Uterus (tissue), 4 donors: ENCODE data around the gene TRABD2B. TPM values are rescaled to one million over a fixed set of nuclear protein-coding genes. Genes with fewer than 3 reads are reported as not detected.

Experiments used
- DNase-seq, 2 donors: peaks; one replicate each; pipeline ENCODE4 v3.0.0-alpha.2; 2019 to 2020
- H3K27ac ChIP-seq, 2 donors: fragments of 200-600 bp; sonication (generic); 1 replicate in 1 of 2; 2 replicates in 1 of 2; pipeline ENCODE4 v1.5.1; 2016 to 2018
- H3K27me3 ChIP-seq, 2 donors: fragments of 200-600 bp; sonication (generic); one replicate each; pipeline ENCODE4 v1.5.1; 2018 to 2019; ENCODE audit warnings: control low read depth in 1 of 2
- H3K36me3 ChIP-seq, 2 donors: fragments of 200-600 bp; sonication (generic); one replicate each; pipeline ENCODE4 v1.5.1; 2019; ENCODE audit warnings: control low read depth in 1 of 2
- H3K4me1 ChIP-seq, 2 donors: fragments of 200-600 bp; sonication (generic); one replicate each; pipeline ENCODE4 v1.5.1; 2018 to 2019; ENCODE audit warnings: control low read depth in 1 of 2
- H3K4me3 ChIP-seq, 2 donors: fragments of 200-600 bp; sonication (generic); 1 replicate in 1 of 2; 2 replicates in 1 of 2; pipeline ENCODE4 v1.5.1; 2018 to 2019; ENCODE audit warnings: mild to moderate bottlenecking in 1 of 2
- H3K9me3 ChIP-seq, 2 donors: fragments of 200-600 bp; sonication (generic); one replicate each; pipeline ENCODE4 v1.5.1; 2019; ENCODE audit warnings: control low read depth in 1 of 2
- POLR2A ChIP-seq, 2 donors: fragments of 450-650 bp; IDR thresholded peaks; one replicate each; pipeline ENCODE4 v1.6.1; 2016; ENCODE audit warnings: antibody characterized with exemption in 2 of 2, mild to moderate bottlenecking in 1 of 2, moderate library complexity in 1 of 2
- intact Hi-C: fragments of 100-400 bp; cut with DNase I; formaldehyde crosslinking; loops from one replicate; pipeline ENCODE4 v1.15.1; 2023; ENCODE audit warnings: low total_unique reads
- total RNA-seq, 4 donors: library from RNA; depleted of rRNA in 3 of 4; stranded (reverse); fragments of >200 nt in 3 of 4; gene quantifications; one replicate each; pipeline versions ENCODE4 v1.1.0 to v1.2.4, GENCODE V29; 2014 to 2023
- TF ChIP-seq, protein P1 (sequence below), 4 experiments: fragments of 200-600 bp in 2 of 4; fragments of 450-650 bp in 2 of 4; sonication (generic) in 2 of 4; IDR thresholded peaks; one replicate each; pipeline ENCODE4 v1.5.1; 2016 to 2019; ENCODE audit warnings: antibody characterized with exemption in 4 of 4, mild to moderate bottlenecking in 2 of 4, moderate library complexity in 1 of 4
- donor health status: DM: yes; HTN: yes; CAD: no.

The TRABD2B gene
- total RNA-seq, 4 donors from 2014 or later: under 0.01 to 1.6 (median 1.0) TPM

DNA sequence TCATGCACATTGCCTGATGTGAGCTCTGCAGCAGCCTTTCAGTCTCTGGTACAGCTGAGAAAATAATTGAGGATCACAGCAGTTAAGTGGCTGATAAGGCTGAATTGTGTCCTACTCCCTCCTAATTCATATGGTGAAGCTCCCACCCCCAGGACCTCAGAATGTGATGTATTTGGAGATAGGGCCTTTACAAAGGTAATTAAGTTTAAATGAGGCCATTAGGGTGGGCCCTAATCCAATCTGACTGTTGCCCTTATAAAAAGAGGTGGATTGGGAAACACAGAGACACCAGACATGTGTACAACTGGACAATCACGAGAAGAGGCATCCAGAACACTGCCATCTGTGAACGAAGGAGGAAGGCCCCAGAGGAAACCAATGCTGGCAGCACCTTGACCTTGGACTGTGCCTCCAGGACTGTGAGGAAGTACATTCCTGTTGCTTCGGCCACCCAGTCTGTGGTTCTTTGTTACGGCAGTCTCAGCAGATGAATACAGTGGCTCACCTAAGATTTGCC, 148.1 kb downstream of the TRABD2B start:
- H3K9me3 ChIP-seq: no peaks in the 10 kb centered on the region
- no peaks in the 10 kb centered on the region for H3K4me1 ChIP-seq
- H3K4me3 ChIP-seq: no peak overlapping the region
- intact Hi-C loops: no loop called here
- DNase-seq: no peak
- no peak overlapping the region for H3K27ac ChIP-seq
- no peaks in the 10 kb centered on the region for H3K36me3 ChIP-seq
- no peaks in the 10 kb centered on the region for H3K27me3 ChIP-seq
- no peak for TF ChIP-seq POLR2A (IDR thresholded peaks at IDR 0.05)
- TF ChIP-seq, protein P1, sequence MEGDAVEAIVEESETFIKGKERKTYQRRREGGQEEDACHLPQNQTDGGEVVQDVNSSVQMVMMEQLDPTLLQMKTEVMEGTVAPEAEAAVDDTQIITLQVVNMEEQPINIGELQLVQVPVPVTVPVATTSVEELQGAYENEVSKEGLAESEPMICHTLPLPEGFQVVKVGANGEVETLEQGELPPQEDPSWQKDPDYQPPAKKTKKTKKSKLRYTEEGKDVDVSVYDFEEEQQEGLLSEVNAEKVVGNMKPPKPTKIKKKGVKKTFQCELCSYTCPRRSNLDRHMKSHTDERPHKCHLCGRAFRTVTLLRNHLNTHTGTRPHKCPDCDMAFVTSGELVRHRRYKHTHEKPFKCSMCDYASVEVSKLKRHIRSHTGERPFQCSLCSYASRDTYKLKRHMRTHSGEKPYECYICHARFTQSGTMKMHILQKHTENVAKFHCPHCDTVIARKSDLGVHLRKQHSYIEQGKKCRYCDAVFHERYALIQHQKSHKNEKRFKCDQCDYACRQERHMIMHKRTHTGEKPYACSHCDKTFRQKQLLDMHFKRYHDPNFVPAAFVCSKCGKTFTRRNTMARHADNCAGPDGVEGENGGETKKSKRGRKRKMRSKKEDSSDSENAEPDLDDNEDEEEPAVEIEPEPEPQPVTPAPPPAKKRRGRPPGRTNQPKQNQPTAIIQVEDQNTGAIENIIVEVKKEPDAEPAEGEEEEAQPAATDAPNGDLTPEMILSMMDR (IDR thresholded peaks at IDR 0.05): no peak

DNA sequence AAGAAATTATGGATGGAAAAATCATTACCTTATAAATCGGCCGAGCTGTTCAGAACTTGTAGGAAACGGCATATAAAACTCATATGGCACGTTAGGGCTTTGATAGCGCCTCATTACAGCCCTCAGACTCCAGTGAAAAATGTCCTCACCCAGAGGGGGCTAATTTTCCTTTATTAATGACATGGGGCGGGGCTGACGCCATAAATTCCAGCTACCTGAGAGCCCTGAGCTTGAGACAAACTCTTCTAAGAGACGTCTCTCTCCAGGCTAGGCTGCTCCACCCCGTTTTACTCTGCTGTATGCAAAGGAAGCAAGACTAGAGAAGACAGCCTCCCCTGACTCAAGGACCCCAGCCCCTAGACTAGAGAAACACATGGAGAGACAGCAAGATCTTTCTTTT, 149.4 kb downstream of the TRABD2B start:
- intact Hi-C loops: no loop called here
- no peak for DNase-seq
- no peaks in the 10 kb centered on the region for H3K36me3 ChIP-seq
- TF ChIP-seq, protein P1 (IDR thresholded peaks at IDR 0.05): no peak
- no peak for TF ChIP-seq POLR2A (IDR thresholded peaks at IDR 0.05)
- no peaks in the 10 kb centered on the region for H3K4me1 ChIP-seq
- no peak overlapping the region for H3K27ac ChIP-seq
- no peaks in the 10 kb centered on the region for H3K9me3 ChIP-seq
- H3K27me3 ChIP-seq: no peaks in the 10 kb centered on the region
- no peak overlapping the region for H3K4me3 ChIP-seq

DNA sequence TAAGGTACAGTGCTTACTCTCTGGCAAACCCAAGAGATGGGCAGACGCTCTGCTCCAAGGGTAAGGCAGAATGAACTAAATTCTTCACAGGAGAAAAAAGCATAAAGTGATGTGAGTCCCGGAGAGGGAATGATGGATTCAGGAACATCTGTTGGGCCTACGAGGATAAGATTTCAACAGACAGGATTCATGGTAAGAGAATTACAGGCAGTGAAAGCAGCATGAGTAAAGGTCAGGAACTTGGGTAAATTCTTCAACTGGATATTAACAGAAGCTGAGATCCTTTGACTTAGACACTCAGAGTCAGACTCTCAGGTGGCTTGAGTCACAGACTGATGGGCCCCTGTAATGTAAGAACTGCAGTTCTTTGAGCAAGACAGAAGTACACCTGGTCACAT, 152.6 kb downstream of the TRABD2B start:
- H3K4me1 ChIP-seq: no peaks in the 10 kb centered on the region
- H3K36me3 ChIP-seq: no peaks in the 10 kb centered on the region
- H3K9me3 ChIP-seq: no peaks in the 10 kb centered on the region
- no peak overlapping the region for H3K27ac ChIP-seq
- no peaks in the 10 kb centered on the region for H3K27me3 ChIP-seq
- H3K4me3 ChIP-seq: no peak overlapping the region
- DNase-seq: no peak
- TF ChIP-seq, protein P1 (IDR thresholded peaks at IDR 0.05): no peak
- intact Hi-C loops: no loop called here

DNA sequence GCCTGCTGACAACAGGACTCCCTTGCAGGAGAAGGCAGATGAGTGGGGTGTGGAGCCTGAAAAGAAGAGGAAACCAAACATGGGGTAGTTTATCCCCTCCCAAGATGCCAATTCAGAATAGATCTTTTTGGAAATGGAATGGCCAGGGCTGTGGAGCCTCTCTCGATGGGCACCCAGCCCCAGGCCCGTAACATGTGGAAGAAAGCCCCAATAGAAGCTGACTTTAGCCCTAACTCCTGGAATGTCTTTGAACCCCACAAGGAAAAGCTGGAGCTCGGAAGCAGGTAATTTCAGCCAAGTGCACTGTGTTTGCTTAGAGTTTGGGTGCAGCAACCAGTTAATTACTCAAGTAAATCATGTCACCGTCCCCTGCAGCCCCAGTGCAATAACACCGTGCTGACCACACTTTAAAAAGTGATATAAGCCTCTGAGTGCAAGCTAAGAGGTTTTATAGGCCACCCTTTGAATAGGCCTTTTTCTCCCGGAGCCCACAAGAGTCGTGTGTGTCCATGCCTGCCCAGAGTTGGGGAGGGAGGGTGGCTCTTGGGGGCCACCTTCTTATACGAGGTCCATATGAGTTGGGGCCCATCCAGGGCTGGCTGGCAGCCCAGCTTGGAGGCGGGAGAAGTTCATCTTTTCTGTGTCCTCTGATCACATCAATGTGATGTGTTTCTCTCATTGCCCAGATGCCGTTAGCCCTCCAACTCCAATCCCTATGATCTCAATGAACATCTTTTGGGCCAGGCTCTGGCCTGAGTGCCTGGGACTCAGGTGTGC, 153.2 kb downstream of the TRABD2B start:
- H3K27ac ChIP-seq: no peak overlapping the region

DNA sequence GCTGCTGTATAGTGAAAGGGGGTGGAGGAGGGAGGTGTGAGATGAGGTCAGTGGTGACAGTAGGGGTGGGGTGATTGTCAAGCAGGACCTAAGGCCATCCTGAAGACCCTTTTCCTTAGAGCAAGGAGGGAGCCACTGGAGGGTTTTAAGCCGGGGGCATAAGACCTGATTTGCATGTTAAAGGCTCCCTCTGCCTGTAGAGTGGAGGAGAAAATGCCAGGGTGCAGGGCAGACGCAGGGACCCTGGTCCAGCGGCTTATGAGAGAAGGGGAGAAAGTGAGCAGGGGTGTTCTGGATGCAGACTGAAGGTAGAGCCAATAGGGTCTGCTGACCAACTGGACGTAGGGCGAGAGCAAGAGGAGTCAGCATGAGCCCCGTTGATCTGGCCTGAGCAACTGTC, 154.1 kb downstream of the TRABD2B start:
- TF ChIP-seq, protein P1 (IDR thresholded peaks at IDR 0.05): no peak
- TF ChIP-seq POLR2A (IDR thresholded peaks at IDR 0.05): no peak
- no peaks in the 10 kb centered on the region for H3K27me3 ChIP-seq
- no peak overlapping the region for H3K27ac ChIP-seq
- intact Hi-C loops: no loop called here
- H3K4me1 ChIP-seq: no peaks in the 10 kb centered on the region
- H3K9me3 ChIP-seq: no peaks in the 10 kb centered on the region
- H3K36me3 ChIP-seq: no peaks in the 10 kb centered on the region
- H3K4me3 ChIP-seq: no peak overlapping the region
- DNase-seq: no peak

More for the DNA sequence above, 153.2 kb downstream of the TRABD2B start:
- Histone ChIP-seq H3K36me3 (no peaks in the 10 kb centered on the region), H3K4me3 (no peak overlapping the region), H3K9me3 (no peaks in the 10 kb centered on the region), H3K27me3 (no peaks in the 10 kb centered on the region), H3K4me1 (no peaks in the 10 kb centered on the region)
- intact Hi-C loops: no loop called here
- DNase-seq: no peak
- TF ChIP-seq POLR2A (IDR thresholded peaks at IDR 0.05): no peak
- TF ChIP-seq, protein P1 (IDR thresholded peaks at IDR 0.05): no peak
